OCI-LY7 (cell line): Measurements from ENCODE around the gene TKT. TPM values are rescaled to one million over a fixed set of nuclear protein-coding genes. Genes with fewer than 3 reads are reported as not detected.

Experiments
- BruUV-seq: library from RNA; stranded (reverse); fragments of 400-500 nt; replicated peaks from 2 replicates; lab custom pipeline; 2021; lab: Mats Ljungman, UMichigan
- CTCF ChIA-PET: fragments of 300-600 bp; sonication (Branson Sonifier 250); formaldehyde crosslinking; loops from one replicate; lab custom pipeline; 2022; ENCODE audit warnings: antibody characterized with exemption; ENCODE audit not compliant: unreplicated experiment; lab: Charles Lee
- POLR2A ChIA-PET: fragments of 300-600 bp; sonication (Branson Sonifier 250); formaldehyde crosslinking; loops from one replicate; lab custom pipeline; 2022; ENCODE audit warnings: antibody characterized with exemption; lab: Charles Lee
- DNase-seq: peaks from one replicate; pipeline ENCODE4 v3.0.0-alpha.2; 2015; ENCODE audit warnings: low spot score
- H2AFZ ChIP-seq: fragments of 200-600 bp; sonication (generic), shearing (Covaris generic); 2 replicates; pipeline ENCODE4 v1.6.1; 2014; ENCODE audit warnings: mild to moderate bottlenecking, antibody characterized with exemption, low read length, moderate library complexity
- H3K27ac ChIP-seq: fragments of 200-600 bp; sonication (generic); 2 replicates; pipeline ENCODE4 v1.5.1; 2014; ENCODE audit warnings: mixed run types, low read depth, mild to moderate bottlenecking, moderate library complexity, low read length, inconsistent platforms; ENCODE audit not compliant: poor library complexity, severe bottlenecking
- H3K36me3 ChIP-seq: fragments of 200-600 bp; sonication (generic); 2 replicates; pipeline ENCODE4 v1.6.1; 2014; ENCODE audit warnings: mild to moderate bottlenecking, antibody characterized with exemption, low read length, moderate library complexity, mixed read lengths; ENCODE audit not compliant: insufficient read depth
- H3K4me1 ChIP-seq: fragments of 200-600 bp; sonication (generic); 2 replicates; pipeline ENCODE4 v1.5.1; 2014; ENCODE audit warnings: mild to moderate bottlenecking, low read length; ENCODE audit not compliant: insufficient read depth, poor library complexity, severe bottlenecking
- H3K4me2 ChIP-seq: fragments of 200-600 bp; sonication (generic); 2 replicates; pipeline ENCODE4 v1.6.1; 2014; ENCODE audit warnings: mild to moderate bottlenecking, low read length
- H3K4me3 ChIP-seq: fragments of 200-600 bp; sonication (generic); 2 replicates; pipeline ENCODE4 v1.5.1; 2014; ENCODE audit warnings: mild to moderate bottlenecking, low read depth, low read length; ENCODE audit not compliant: poor library complexity, severe bottlenecking
- H3K79me2 ChIP-seq: fragments of 200-600 bp; sonication (generic); 2 replicates; pipeline ENCODE4 v1.6.1; 2016; ENCODE audit warnings: low read depth, mild to moderate bottlenecking, low read length, moderate library complexity, mixed read lengths; ENCODE audit not compliant: insufficient read depth
- H3K9me2 ChIP-seq: fragments of 200-600 bp; sonication (generic); 2 replicates; pipeline ENCODE4 v1.6.1; 2016; ENCODE audit warnings: mild to moderate bottlenecking, low read length, mixed read lengths; ENCODE audit not compliant: insufficient read depth
- H3K9me3 ChIP-seq: fragments of 200-600 bp; sonication (generic); 2 replicates; pipeline ENCODE4 v1.6.1; 2014; ENCODE audit warnings: mild to moderate bottlenecking, mixed run types, low read length, mixed read lengths
- H4K20me1 ChIP-seq: fragments of 200-600 bp; sonication (generic); 2 replicates; pipeline ENCODE4 v1.6.1; 2014; ENCODE audit warnings: mild to moderate bottlenecking, antibody characterized with exemption, low read length, moderate library complexity, mixed read lengths; ENCODE audit not compliant: insufficient read depth
- EZH2phosphoT487 ChIP-seq: fragments of 200-600 bp; sonication (generic); IDR thresholded peaks from 2 replicates; pipeline ENCODE4 v1.6.1; 2018; ENCODE audit warnings: low read depth, borderline replicate concordance, mild to moderate bottlenecking, mixed run types, antibody characterized with exemption, low read length, moderate library complexity, mixed read lengths
- intact Hi-C: fragments of 100-400 bp; cut with micrococcal nuclease; formaldehyde crosslinking; loops from one replicate; pipeline ENCODE4 v1.10.0; 2022; ENCODE audit not compliant: unreplicated experiment
- total RNA-seq, 2 experiments: library from RNA; depleted of rRNA in 1 of 2; stranded (reverse); fragments of >200 nt in 1 of 2; shearing (Covaris generic) in 1 of 2; gene quantifications; 2 replicates each; pipeline ENCODE4 v1.2.3, GENCODE V29; 2014 to 2022
- TF ChIP-seq, protein P1 (sequence below): fragments of 200-600 bp; sonication (generic); conservative IDR thresholded peaks from 2 replicates; pipeline ENCODE4 v1.5.1; 2014; ENCODE audit warnings: mild to moderate bottlenecking, antibody characterized with exemption, low read length, moderate library complexity, mixed read lengths

TKT gene
- total RNA-seq, 2 experiments from 2014 or later, result 325 to 386 TPM

DNA sequence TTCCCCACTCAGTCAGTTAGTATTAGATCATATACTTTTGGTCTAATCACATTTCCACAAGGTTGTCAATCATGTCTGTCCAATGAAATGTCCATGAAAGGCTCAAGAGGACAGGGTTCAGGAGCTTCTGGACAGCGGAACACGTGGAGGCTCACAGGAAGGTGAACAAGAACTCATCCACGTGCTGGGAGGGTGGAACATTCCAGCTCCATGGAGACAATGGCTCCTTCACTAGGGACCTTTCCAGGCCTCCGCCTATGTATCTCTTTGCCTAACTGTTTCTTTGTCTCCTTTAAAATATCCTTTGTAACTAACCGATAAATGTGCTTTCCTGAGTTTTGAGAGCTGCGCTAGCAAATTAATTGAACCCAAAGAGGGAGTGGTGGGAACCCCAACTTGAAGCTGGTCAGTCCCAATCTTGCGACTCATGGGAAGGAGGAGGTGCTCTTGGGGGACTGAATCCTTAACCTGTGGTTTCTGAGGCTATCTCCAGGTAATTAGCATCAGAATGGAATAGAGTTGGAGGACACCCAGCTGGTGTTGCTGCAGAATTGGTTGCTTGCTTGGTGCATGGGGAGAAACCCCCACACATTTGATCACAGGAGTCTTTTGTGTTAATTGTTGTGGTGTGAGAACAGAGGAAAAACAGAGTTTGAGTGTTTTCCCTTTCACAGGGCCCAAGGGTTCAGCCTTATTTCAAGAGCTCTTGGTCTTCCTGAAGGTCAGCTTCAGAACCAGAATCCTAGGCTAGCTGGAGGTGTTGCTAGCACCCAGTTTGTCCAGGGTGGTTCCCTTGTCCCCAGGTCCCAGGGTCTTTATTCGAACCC is 3.0 kb upstream of the TKT start:
- H3K9me3 ChIP-seq, result no peaks in the 10 kb centered on the region
- BruUV-seq, result no TSS peak

DNA sequence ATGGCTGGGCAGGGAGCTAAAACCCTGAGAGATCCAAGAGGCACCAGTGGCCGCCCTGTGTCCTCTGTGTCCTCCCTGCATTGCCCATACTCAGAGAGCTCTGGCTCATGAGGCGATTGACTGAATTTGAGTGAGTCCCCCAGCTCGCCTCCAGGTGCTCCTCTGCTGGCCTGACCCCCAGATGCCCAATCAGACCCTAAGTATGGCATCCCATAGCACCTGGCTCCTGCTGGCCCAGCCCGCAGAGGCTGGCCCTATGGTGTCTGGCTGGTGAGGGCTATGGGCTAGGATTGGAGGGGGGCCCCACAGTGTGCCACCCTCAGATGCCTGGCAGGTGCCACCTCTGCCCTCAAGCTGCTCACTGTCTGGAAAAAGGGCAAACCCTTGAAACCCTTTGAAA is 1.6 kb upstream of the TKT start:
- intact Hi-C loops, result no loop called here
- TF ChIP-seq, protein P1, sequence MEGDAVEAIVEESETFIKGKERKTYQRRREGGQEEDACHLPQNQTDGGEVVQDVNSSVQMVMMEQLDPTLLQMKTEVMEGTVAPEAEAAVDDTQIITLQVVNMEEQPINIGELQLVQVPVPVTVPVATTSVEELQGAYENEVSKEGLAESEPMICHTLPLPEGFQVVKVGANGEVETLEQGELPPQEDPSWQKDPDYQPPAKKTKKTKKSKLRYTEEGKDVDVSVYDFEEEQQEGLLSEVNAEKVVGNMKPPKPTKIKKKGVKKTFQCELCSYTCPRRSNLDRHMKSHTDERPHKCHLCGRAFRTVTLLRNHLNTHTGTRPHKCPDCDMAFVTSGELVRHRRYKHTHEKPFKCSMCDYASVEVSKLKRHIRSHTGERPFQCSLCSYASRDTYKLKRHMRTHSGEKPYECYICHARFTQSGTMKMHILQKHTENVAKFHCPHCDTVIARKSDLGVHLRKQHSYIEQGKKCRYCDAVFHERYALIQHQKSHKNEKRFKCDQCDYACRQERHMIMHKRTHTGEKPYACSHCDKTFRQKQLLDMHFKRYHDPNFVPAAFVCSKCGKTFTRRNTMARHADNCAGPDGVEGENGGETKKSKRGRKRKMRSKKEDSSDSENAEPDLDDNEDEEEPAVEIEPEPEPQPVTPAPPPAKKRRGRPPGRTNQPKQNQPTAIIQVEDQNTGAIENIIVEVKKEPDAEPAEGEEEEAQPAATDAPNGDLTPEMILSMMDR, result no peak
- no peak for TF ChIP-seq EZH2phosphoT487
- Histone ChIP-seq H3K79me2 (peaks cover 33% of the 10 kb centered on the region), H3K9me2 (no peaks in the 10 kb centered on the region), H4K20me1 (peaks cover 19% of the 10 kb centered on the region), H3K4me1 (peaks cover 24% of the 10 kb centered on the region), H3K27ac (no peak overlapping the region), H3K4me2 (no peak overlapping the region), H3K9me3 (no peaks in the 10 kb centered on the region), H3K36me3 (peaks cover 27% of the 10 kb centered on the region), H3K4me3 (no peak overlapping the region), H2AFZ (no peak overlapping the region)
- ChIA-PET POLR2A (interaction anchor here (0.6 to 1.3 kb wide), 3 partner anchors 8 to 42 kb away, joined by 3 to 5 read pairs (median 5); no protein-coding TSS in a partner anchor), CTCF (interaction anchor here (0.5 kb wide), 1 partner anchor 8 kb away, joined by 3 read pairs; no protein-coding TSS in a partner anchor)
- BruUV-seq, result no TSS peak
- DNase-seq, result no peak

More for the DNA sequence above, 3.0 kb upstream of the TKT start:
- no peak for DNase-seq
- H2AFZ ChIP-seq, result no peak overlapping the region
- peaks cover 13% of the 10 kb centered on the region for H3K36me3 ChIP-seq
- no peak overlapping the region for H3K4me3 ChIP-seq
- ChIA-PET POLR2A (interaction anchor here (1.0 to 1.3 kb wide), 2 partner anchors 13 to 16 kb away, joined by 3 read pairs; no protein-coding TSS in a partner anchor), CTCF (no interaction called here)
- H4K20me1 ChIP-seq, result peaks cover 9% of the 10 kb centered on the region; the same call in 1 of the 2 replicates
- H3K9me2 ChIP-seq, result no peaks in the 10 kb centered on the region
- no peak overlapping the region for H3K4me2 ChIP-seq
- intact Hi-C loops, result no loop called here
- peaks cover 10% of the 10 kb centered on the region for H3K4me1 ChIP-seq
- H3K79me2 ChIP-seq, result peaks cover 19% of the 10 kb centered on the region
- no peak overlapping the region for H3K27ac ChIP-seq
- no peak for TF ChIP-seq EZH2phosphoT487
- TF ChIP-seq, protein P1, result no peak

DNA sequence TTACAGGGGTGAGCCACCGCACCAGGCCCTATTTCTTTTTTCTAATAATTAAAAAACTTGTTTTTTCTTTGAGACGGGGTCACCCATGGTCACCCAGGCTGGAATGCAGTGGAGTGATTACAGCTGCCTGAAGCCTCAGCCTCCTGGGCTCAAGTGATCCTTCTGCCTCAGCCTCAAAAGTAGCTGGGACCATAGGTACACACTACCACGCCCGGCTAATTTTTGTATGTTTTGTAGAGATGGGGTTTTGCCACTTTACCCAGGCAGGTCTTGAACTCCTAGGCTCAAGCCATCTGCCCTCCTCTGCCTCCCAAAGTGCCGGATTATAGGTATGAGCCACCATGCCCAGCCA is 858 bp upstream of the TKT start:
- no peak overlapping the region for H2AFZ ChIP-seq
- DNase-seq, result no peak
- H3K4me1 ChIP-seq, result peaks cover 32% of the 10 kb centered on the region
- H3K4me3 ChIP-seq, result no peak overlapping the region
- BruUV-seq, result no TSS peak
- H4K20me1 ChIP-seq, result peaks cover 25% of the 10 kb centered on the region
- no peak overlapping the region for H3K27ac ChIP-seq
- TF ChIP-seq, protein P1, result no peak
- no peak for TF ChIP-seq EZH2phosphoT487
- H3K4me2 ChIP-seq, result no peak overlapping the region
- ChIA-PET CTCF (no interaction called here), POLR2A (interaction anchor here (0.6 to 1.3 kb wide), 4 partner anchors 9 to 67 kb away, joined by 3 to 5 read pairs (median 4); no protein-coding TSS in a partner anchor)
- H3K9me3 ChIP-seq, result no peaks in the 10 kb centered on the region
- intact Hi-C loops, result no loop called here
- H3K9me2 ChIP-seq, result no peaks in the 10 kb centered on the region
- H3K36me3 ChIP-seq, result peaks cover 33% of the 10 kb centered on the region
- peaks cover 40% of the 10 kb centered on the region for H3K79me2 ChIP-seq
